ENCODE data around the gene CLCN3. TPM values are rescaled to one million over a fixed set of nuclear protein-coding genes. Genes with fewer than 3 reads are reported as not detected.
A peak's percentile ranks its signal among the peaks of the same experiment; 100 is the strongest.

CLCN3 gene
- total and polyA plus RNA-seq, 9 of the 15 experiments (the other 6 are each of a cell fraction or from before 2014, with no cell fraction given) = 12.7 to 60.6 (median 38.5) TPM

DNA sequence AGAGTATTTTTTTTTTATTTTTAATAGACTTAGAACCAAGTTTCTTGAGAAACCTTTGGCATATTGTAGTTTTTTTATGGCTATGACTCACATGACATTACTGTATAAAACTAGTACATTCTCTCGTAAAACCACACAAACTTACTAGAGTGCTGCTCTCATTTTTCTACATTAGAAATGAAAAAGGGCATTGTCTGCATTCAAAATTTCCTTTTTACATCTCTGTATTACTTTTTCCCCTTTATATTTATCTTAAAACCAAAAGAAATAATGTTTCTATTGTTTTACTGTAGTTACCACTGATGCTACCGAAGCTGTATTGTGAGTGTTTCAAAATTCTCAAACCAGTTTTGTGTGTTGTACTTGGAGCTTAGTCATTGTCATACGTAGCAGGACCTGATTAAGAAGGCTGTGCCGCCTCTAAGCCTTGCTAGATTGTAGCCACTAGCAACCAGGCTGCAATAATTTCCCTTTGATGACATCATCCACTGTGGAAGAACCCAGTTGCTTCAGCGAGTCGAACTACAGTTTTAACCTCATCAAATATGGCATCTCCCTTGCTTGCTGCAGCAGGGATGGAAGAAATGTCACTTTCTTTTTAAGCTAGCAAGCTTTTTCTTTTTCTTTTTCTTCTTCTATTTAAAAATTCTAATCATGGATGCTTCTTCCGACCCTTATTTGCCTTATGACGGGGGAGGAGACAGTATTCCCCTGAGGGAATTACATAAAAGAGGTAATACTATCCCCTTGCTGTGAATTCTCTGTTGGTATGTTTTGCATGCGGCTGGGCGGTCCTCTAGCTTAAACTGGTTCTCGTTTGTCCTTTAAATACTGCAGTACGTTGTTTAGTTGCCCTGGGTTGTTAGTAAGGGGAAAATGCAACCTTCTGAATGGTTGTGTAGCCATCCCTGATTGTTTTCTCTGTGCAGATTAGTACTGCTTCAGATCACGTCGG lies 39.6 kb downstream of the CLCN3 start (continued):
- TF ChIP-seq, protein P1, sequence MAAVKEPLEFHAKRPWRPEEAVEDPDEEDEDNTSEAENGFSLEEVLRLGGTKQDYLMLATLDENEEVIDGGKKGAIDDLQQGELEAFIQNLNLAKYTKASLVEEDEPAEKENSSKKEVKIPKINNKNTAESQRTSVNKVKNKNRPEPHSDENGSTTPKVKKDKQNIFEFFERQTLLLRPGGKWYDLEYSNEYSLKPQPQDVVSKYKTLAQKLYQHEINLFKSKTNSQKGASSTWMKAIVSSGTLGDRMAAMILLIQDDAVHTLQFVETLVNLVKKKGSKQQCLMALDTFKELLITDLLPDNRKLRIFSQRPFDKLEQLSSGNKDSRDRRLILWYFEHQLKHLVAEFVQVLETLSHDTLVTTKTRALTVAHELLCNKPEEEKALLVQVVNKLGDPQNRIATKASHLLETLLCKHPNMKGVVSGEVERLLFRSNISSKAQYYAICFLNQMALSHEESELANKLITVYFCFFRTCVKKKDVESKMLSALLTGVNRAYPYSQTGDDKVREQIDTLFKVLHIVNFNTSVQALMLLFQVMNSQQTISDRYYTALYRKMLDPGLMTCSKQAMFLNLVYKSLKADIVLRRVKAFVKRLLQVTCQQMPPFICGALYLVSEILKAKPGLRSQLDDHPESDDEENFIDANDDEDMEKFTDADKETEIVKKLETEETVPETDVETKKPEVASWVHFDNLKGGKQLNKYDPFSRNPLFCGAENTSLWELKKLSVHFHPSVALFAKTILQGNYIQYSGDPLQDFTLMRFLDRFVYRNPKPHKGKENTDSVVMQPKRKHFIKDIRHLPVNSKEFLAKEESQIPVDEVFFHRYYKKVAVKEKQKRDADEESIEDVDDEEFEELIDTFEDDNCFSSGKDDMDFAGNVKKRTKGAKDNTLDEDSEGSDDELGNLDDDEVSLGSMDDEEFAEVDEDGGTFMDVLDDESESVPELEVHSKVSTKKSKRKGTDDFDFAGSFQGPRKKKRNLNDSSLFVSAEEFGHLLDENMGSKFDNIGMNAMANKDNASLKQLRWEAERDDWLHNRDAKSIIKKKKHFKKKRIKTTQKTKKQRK (IDR thresholded peaks at IDR 0.05; ENCODE audit: borderline replicate concordance, low read depth, low read length) = no peak

DNA sequence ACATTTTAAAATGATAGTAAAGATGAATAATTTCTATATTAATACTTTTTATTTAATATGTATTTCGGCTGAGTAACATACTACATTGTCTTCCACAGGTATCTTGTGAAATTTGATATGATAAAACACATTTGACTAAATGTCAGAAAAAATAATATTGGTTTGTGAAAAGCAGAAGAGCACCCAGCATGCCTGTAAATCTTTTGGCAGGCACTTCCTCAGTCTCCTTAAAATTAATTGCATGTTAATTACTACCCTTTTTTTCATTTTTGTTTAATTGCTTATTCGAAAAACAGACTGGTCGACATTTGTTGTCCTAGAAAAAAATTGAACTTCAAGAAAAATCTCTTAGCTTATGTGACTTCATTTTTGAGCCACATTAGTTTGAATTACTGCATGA lies 40.6 kb downstream of the CLCN3 start:
- TF ChIP-seq PTTG1 (tag; IDR thresholded peaks at IDR 0.05; ENCODE audit: low read depth) = no peak
- TF ChIP-seq, protein P2, sequence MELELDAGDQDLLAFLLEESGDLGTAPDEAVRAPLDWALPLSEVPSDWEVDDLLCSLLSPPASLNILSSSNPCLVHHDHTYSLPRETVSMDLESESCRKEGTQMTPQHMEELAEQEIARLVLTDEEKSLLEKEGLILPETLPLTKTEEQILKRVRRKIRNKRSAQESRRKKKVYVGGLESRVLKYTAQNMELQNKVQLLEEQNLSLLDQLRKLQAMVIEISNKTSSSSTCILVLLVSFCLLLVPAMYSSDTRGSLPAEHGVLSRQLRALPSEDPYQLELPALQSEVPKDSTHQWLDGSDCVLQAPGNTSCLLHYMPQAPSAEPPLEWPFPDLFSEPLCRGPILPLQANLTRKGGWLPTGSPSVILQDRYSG (tag; conservative IDR thresholded peaks at IDR 0.05; ENCODE audit: low read depth) = 0 out of 2 replicates have a peak, but pooled peaks have one; percentile 24
- TF ChIP-seq, protein P3, sequence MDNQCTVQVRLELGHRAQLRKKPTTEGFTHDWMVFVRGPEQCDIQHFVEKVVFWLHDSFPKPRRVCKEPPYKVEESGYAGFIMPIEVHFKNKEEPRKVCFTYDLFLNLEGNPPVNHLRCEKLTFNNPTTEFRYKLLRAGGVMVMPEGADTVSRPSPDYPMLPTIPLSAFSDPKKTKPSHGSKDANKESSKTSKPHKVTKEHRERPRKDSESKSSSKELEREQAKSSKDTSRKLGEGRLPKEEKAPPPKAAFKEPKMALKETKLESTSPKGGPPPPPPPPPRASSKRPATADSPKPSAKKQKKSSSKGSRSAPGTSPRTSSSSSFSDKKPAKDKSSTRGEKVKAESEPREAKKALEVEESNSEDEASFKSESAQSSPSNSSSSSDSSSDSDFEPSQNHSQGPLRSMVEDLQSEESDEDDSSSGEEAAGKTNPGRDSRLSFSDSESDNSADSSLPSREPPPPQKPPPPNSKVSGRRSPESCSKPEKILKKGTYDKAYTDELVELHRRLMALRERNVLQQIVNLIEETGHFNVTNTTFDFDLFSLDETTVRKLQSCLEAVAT (IDR thresholded peaks at IDR 0.05) = peak in 1 of 2 experiments; percentile 10; a peak in 2 of 4 replicates
- TF ChIP-seq, protein P4, sequence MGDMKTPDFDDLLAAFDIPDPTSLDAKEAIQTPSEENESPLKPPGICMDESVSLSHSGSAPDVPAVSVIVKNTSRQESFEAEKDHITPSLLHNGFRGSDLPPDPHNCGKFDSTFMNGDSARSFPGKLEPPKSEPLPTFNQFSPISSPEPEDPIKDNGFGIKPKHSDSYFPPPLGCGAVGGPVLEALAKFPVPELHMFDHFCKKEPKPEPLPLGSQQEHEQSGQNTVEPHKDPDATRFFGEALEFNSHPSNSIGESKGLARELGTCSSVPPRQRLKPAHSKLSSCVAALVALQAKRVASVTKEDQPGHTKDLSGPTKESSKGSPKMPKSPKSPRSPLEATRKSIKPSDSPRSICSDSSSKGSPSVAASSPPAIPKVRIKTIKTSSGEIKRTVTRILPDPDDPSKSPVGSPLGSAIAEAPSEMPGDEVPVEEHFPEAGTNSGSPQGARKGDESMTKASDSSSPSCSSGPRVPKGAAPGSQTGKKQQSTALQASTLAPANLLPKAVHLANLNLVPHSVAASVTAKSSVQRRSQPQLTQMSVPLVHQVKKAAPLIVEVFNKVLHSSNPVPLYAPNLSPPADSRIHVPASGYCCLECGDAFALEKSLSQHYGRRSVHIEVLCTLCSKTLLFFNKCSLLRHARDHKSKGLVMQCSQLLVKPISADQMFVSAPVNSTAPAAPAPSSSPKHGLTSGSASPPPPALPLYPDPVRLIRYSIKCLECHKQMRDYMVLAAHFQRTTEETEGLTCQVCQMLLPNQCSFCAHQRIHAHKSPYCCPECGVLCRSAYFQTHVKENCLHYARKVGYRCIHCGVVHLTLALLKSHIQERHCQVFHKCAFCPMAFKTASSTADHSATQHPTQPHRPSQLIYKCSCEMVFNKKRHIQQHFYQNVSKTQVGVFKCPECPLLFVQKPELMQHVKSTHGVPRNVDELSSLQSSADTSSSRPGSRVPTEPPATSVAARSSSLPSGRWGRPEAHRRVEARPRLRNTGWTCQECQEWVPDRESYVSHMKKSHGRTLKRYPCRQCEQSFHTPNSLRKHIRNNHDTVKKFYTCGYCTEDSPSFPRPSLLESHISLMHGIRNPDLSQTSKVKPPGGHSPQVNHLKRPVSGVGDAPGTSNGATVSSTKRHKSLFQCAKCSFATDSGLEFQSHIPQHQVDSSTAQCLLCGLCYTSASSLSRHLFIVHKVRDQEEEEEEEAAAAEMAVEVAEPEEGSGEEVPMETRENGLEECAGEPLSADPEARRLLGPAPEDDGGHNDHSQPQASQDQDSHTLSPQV (IDR thresholded peaks at IDR 0.05) = peak; percentile 51
- peak; percentile 24 for TF ChIP-seq MEIS2 (IDR thresholded peaks at IDR 0.05; ENCODE audit: partially characterized antibody)
- no peaks in the 10 kb centered on the region for H3K9me1 ChIP-seq (ENCODE audit: control insufficient read depth, insufficient read depth, low read length)
- H3K4me3 ChIP-seq = peak overlapping the region; percentile 51
- H2AFZ ChIP-seq (ENCODE audit: low read depth, low read length) = no peak overlapping the region
- H3K4me1 ChIP-seq (replicated peaks in 1 of 2; ENCODE audit: control insufficient read depth in 2 of 2, insufficient read depth in 2 of 2, low read length in 2 of 2) = peaks cover 0 to 10% of the 10 kb centered on the region in 2 experiments; a peak in 3 of 5 replicates
- ChIA-PET CTCF (ENCODE audit: low intra/inter-chr PET ratio) (no interaction called here), POLR2A (interaction anchor here (1.0 to 6.6 kb wide), 8 partner anchors 16 to 71 kb away, joined by 3 to 51 read pairs (median 14); partner anchors contain the start of genes CLCN3 and NEK1)
- H3K27me3 ChIP-seq (ENCODE audit: control insufficient read depth in 2 of 2, insufficient read depth in 2 of 2, low read length in 2 of 2) = no peaks in the 10 kb centered on the region
- H3K79me2 ChIP-seq (ENCODE audit: control insufficient read depth, insufficient read depth, low read length) = peaks cover 92% of the 10 kb centered on the region
- intact Hi-C loops (cut with micrococcal nuclease) = loop anchor here (1.0 to 5.0 kb wide), 4 partner anchors 35 to 96 kb away; partner anchors contain the start of genes CLCN3, HPF1 and NEK1
- no peaks in the 10 kb centered on the region for H4K20me1 ChIP-seq (replicated peaks; ENCODE audit: control insufficient read depth, insufficient read depth, low read length)
- peak overlapping the region; percentile 63 for H3K4me2 ChIP-seq (ENCODE audit: insufficient read depth, low read length)
- 1% methylated on average over 3 of the region's 3 CpGs for WGBS (ENCODE audit: insufficient coverage, low coverage, missing lambda C conversion rate)
- DNase-seq (ENCODE audit: extremely low read depth in 1 of 4, low spot score in 3 of 4) = no peak
- ATAC-seq = no peak
- H3K27ac ChIP-seq (ENCODE audit: extremely low read depth, low read depth, low read length) = peak overlapping the region; percentile 93
- peak overlapping the region in 1 of 2 experiments; percentile 89; a peak in 3 of 4 replicates for H3K9ac ChIP-seq (ENCODE audit: insufficient read depth in 1 of 2, low read depth in 2 of 2, low read length in 2 of 2)
- BruUV-seq (replicated peaks) = no TSS peak
- in situ Hi-C loops (cut with MboI) = no loop called here
- H3K36me3 ChIP-seq (ENCODE audit: control insufficient read depth, insufficient read depth, low read length) = 0 out of 3 replicates have a peak, but pooled peaks cover 4% of the 10 kb centered on the region
- peak; percentile 37 for FAIRE-seq
- H3K9me3 ChIP-seq (replicated peaks; ENCODE audit: control insufficient read depth, insufficient read depth, low read depth, low read length) = no peaks in the 10 kb centered on the region; the same call in 1 of the 2 replicates

Measured in K562 (cell line).